Common myeloid progenitor, CD34-positive (primary cell): ENCODE results near the gene RIC8A. TPM values are rescaled to one million over a fixed set of nuclear protein-coding genes. Genes with fewer than 3 reads are reported as not detected.
"Not testable (repeated sequence)": the region's sequence is repeated elsewhere in the genome, so short reads cannot be mapped to it uniquely, and the experiment has no call there.

Experiments used
- CTCF ChIA-PET: fragments of 350-600 bp; sonication (Branson Sonifier 250); formaldehyde crosslinking; loops from one replicate; lab custom pipeline; 2021; ENCODE audit warnings: antibody characterized with exemption; lab: Charles Lee
- POLR2A ChIA-PET: fragments of 350-600 bp; sonication (Branson Sonifier 250); formaldehyde crosslinking; loops from one replicate; lab custom pipeline; 2021; ENCODE audit warnings: antibody characterized with exemption; lab: Charles Lee
- DNase-seq, 3 donors: peaks; one replicate each; pipeline versions ENCODE4 v3.0.0 to v3.0.0-alpha.2; 2013
- H3K27ac ChIP-seq, 2 experiments: 1 replicate in 1 of 2; 2 replicates in 1 of 2; pipeline ENCODE4 v1.7.0; 2013; ENCODE audit warnings: inconsistent platforms in 2 of 2, low read length in 2 of 2, mild to moderate bottlenecking in 2 of 2, low read depth in 1 of 2, moderate library complexity in 1 of 2; ENCODE audit not compliant: severe bottlenecking in 2 of 2, insufficient read depth in 1 of 2, poor library complexity in 1 of 2
- H3K27me3 ChIP-seq, 5 experiments: replicated peaks in 2 of 5; 1 replicate in 3 of 5; 2 replicates in 2 of 5; pipeline versions ENCODE4 v1.6.1 to v1.7.0; 2013; ENCODE audit warnings: low read length in 4 of 5, mild to moderate bottlenecking in 2 of 5, moderate library complexity in 2 of 5, inconsistent platforms in 1 of 5; ENCODE audit not compliant: insufficient read depth in 5 of 5, control insufficient read depth in 4 of 5
- H3K36me3 ChIP-seq, 4 experiments: 1 replicate in 2 of 4; 2 replicates in 2 of 4; pipeline versions ENCODE4 v1.6.1 to v1.7.0; 2013; ENCODE audit warnings: low read length in 3 of 4, control low read depth in 1 of 4, mild to moderate bottlenecking in 1 of 4; ENCODE audit not compliant: control insufficient read depth in 4 of 4, insufficient read depth in 4 of 4
- H3K4me1 ChIP-seq, 4 experiments: 1 replicate in 3 of 4; 2 replicates in 1 of 4; pipeline versions ENCODE4 v1.6.1 to v1.7.1; 2013; ENCODE audit warnings: low read length in 3 of 4, mild to moderate bottlenecking in 3 of 4, control low read depth in 1 of 4, inconsistent platforms in 1 of 4, moderate library complexity in 1 of 4; ENCODE audit not compliant: control insufficient read depth in 4 of 4, insufficient read depth in 4 of 4; ENCODE audit errors: control extremely low read depth in 1 of 4
- H3K4me3 ChIP-seq, 7 experiments: 1 replicate in 4 of 7; 2 replicates in 3 of 7; pipeline versions ENCODE4 v1.5.1 to v1.7.0; 2013; ENCODE audit warnings: mild to moderate bottlenecking in 7 of 7, low read length in 6 of 7, moderate library complexity in 6 of 7, inconsistent platforms in 2 of 7, low read depth in 2 of 7, control low read depth in 1 of 7; ENCODE audit not compliant: insufficient read depth in 4 of 7, control insufficient read depth in 1 of 7; ENCODE audit errors: extremely low read depth in 1 of 7
- H3K9me3 ChIP-seq, 5 experiments: 1 replicate in 4 of 5; 2 replicates in 1 of 5; pipeline versions ENCODE4 v1.6.1 to v1.7.1; 2013; ENCODE audit warnings: low read length in 4 of 5, mild to moderate bottlenecking in 2 of 5, inconsistent platforms in 1 of 5, low read depth in 1 of 5, moderate library complexity in 1 of 5; ENCODE audit not compliant: control insufficient read depth in 4 of 5, insufficient read depth in 2 of 5; ENCODE audit errors: control extremely low read depth in 1 of 5
- WGBS: methylation state at CpG from one replicate; pipeline ENCODE4 v1.1.5; 2013; ENCODE audit not compliant: insufficient coverage; 5-methylcytosine and 5-hydroxymethylcytosine counted together
- polyA plus RNA-seq: library from polyadenylated mRNA; unstranded; fragments of 120-200 nt; gene quantifications from one replicate; pipeline ENCODE4 v1.2.1, GENCODE V29; 2013

The RIC8A gene
- 44.8 TPM for polyA plus RNA-seq

GRCh38 chr11:207208-207862 lies at the start of gene RIC8A, which contains the start of gene BET1L:
RIC8A (plus strand) TSS chr11:207708; CDS start chr11:208855, 1,147 bp downstream.
BET1L (minus strand) TSS chr11:207399; CDS start chr11:207321, 78 bp downstream.
- Histone ChIP-seq H3K9me3 (no peaks in the 10 kb centered on the region), H3K4me3 (peak within 1 kb of the TSS; percentile 79 to 99 (median 92)), H3K36me3 (peaks cover 9 to 57% (median 44%) of the 10 kb centered on the region in 4 experiments), H3K27me3 (no peaks in the 10 kb centered on the region), H3K4me1 (peaks cover 13 to 61% (median 53%) of the 10 kb centered on the region in 4 experiments), H3K27ac (peak within 1 kb of the TSS; percentile 92 to 97)
- peak; percentile 99 to 100 (median 100) for DNase-seq
- ChIA-PET CTCF (interaction anchor here (0.9 to 1.9 kb wide), 7 partner anchors 10 to 241 kb away, joined by 3 to 5 read pairs (median 3); no protein-coding TSS in a partner anchor), POLR2A (interaction anchor here (0.8 to 1.5 kb wide), 3 partner anchors 30 to 43 kb away, joined by 3 to 11 read pairs (median 4); partner anchors contain the start of genes PSMD13 and SIRT3)
- 0% methylated on average over 51 of the region's 63 CpGs for WGBS

- H3K4me1 ChIP-seq, H3K27ac ChIP-seq, POLR2A ChIA-PET, DNase-seq, H3K4me3 ChIP-seq, H3K27me3 ChIP-seq, CTCF ChIA-PET, H3K9me3 ChIP-seq, H3K36me3 ChIP-seq: not testable (repeated sequence)
- WGBS = no CpG with 5 or more reads among the region's 13 CpGs
These were observed 27.3 kb upstream of the RIC8A start for GRCh38 chr11:180242-180641.

- CTCF ChIA-PET, H3K4me3 ChIP-seq, DNase-seq, H3K9me3 ChIP-seq, H3K4me1 ChIP-seq, H3K36me3 ChIP-seq, H3K27ac ChIP-seq, H3K27me3 ChIP-seq, POLR2A ChIA-PET: not testable (repeated sequence)
- no CpG with 5 or more reads among the region's 55 CpGs for WGBS
These were observed 18.2 kb upstream of the RIC8A start for GRCh38 chr11:189200-189783.

- WGBS = 67% methylated on average over 6 of the region's 25 CpGs
- POLR2A ChIA-PET = not testable (repeated sequence)
These were observed 17.6 kb upstream of the RIC8A start for GRCh38 chr11:189843-190311.

GRCh38 chr11:190546-190945 lies 17.0 kb upstream of the RIC8A start:
- H3K4me1 ChIP-seq, DNase-seq, H3K27ac ChIP-seq, H3K27me3 ChIP-seq, H3K9me3 ChIP-seq, POLR2A ChIA-PET, H3K4me3 ChIP-seq, CTCF ChIA-PET, H3K36me3 ChIP-seq: not testable (repeated sequence)
- no CpG with 5 or more reads among the region's 5 CpGs for WGBS

More at GRCh38 chr11:189843-190311, 17.6 kb upstream of the RIC8A start:
- H3K4me1 ChIP-seq, H3K27me3 ChIP-seq, H3K27ac ChIP-seq, CTCF ChIA-PET, DNase-seq, H3K4me3 ChIP-seq, H3K36me3 ChIP-seq, H3K9me3 ChIP-seq: not testable (repeated sequence)

GRCh38 chr11:191490-192478 lies 15.7 kb upstream of the RIC8A start:
- H3K4me1 ChIP-seq, POLR2A ChIA-PET, H3K9me3 ChIP-seq, H3K27me3 ChIP-seq, H3K36me3 ChIP-seq, H3K27ac ChIP-seq: not testable (repeated sequence)
- DNase-seq = peak in 1 of 3 donors; percentile 4
- H3K4me3 ChIP-seq = peak overlapping the region in 1 of 7 experiments; percentile 16
- CTCF ChIA-PET = interaction anchor here (1.8 kb wide), 1 partner anchor 59 kb away, joined by 3 read pairs; no protein-coding TSS in a partner anchor
- WGBS = no CpG with 5 or more reads among the region's 8 CpGs
